Right lobe of liver (tissue), 6 donors: ENCODE data around the gene GRID1. TPM values are rescaled to one million over a fixed set of nuclear protein-coding genes. Genes with fewer than 3 reads are reported as not detected.

ENCODE experiments used
- ATAC-seq, 4 donors: fragments of 200-7000 bp; cut with Tn5 transposase; one replicate each; pipeline ENCODE4 v1.9.1; 2020; ENCODE audit warnings: mild to moderate bottlenecking in 4 of 4, moderate library complexity in 4 of 4
- DNase-seq, 3 donors: peaks; one replicate each; pipeline ENCODE4 v3.0.0-alpha.2; 2020
- H3K27ac ChIP-seq, 3 donors: fragments of 200-600 bp; one replicate each; pipeline ENCODE4 v1.8.0; 2022
- H3K27me3 ChIP-seq, 2 donors: fragments of 200-600 bp; one replicate each; pipeline ENCODE4 v1.8.0; 2022
- H3K36me3 ChIP-seq, 4 donors: fragments of 200-600 bp; sonication (generic) in 1 of 4; one replicate each; pipeline versions ENCODE4 v1.5.1 to v1.8.0; 2017 to 2022; ENCODE audit warnings: control low read depth in 1 of 4
- H3K4me1 ChIP-seq, 4 donors: fragments of 200-600 bp; sonication (generic) in 1 of 4; one replicate each; pipeline versions ENCODE4 v1.5.1 to v1.8.0; 2017 to 2022; ENCODE audit warnings: control low read depth in 1 of 4
- H3K4me3 ChIP-seq, 3 donors: fragments of 200-600 bp; one replicate each; pipeline ENCODE4 v1.8.0; 2022
- H3K9me3 ChIP-seq, 4 donors: fragments of 200-600 bp; sonication (generic) in 1 of 4; one replicate each; pipeline versions ENCODE4 v1.5.1 to v1.8.0; 2017 to 2022; ENCODE audit warnings: control low read depth in 1 of 4
- CTCF ChIP-seq, 4 donors: fragments of 200-600 bp in 3 of 4; fragments of 450-650 bp in 1 of 4; IDR thresholded peaks; one replicate each; pipeline versions ENCODE4 v1.5.1 to v1.8.0; 2016 to 2022; ENCODE audit warnings: antibody characterized with exemption in 4 of 4, mild to moderate bottlenecking in 2 of 4
- POLR2A ChIP-seq: fragments of 450-650 bp; IDR thresholded peaks from one replicate; pipeline ENCODE4 v1.6.1; 2017; ENCODE audit warnings: antibody characterized with exemption, mild to moderate bottlenecking
- WGBS: methylation state at CpG from one replicate; pipeline ENCODE4 v1.1.6; 2018; ENCODE audit warnings: low coverage, low lambda C conversion rate; ENCODE audit not compliant: insufficient coverage; ENCODE audit errors: missing lambda C conversion rate; 5-methylcytosine and 5-hydroxymethylcytosine counted together
- intact Hi-C, 2 donors: fragments of 100-400 bp; cut with DNase I; formaldehyde crosslinking; loops; one replicate each; pipeline versions ENCODE4 v1.11.2 to v1.14.1; 2022
- total RNA-seq, 6 experiments: library from RNA; depleted of rRNA in 2 of 6; stranded (reverse); fragments of >200 nt in 2 of 6; fragmentation: NEBNext Ultra II Directional in 3 of 6; extraction: Animal tissue kit (Norgen Biotek cat#: 25700) in 3 of 6; gene quantifications; one replicate each; pipeline versions ENCODE4 v1.1.0 to v1.2.4, GENCODE V29; 2016 to 2023
- donor health status: DM: no; HTN: yes; CAD: no.
- donor health status: DM: no; HTN: no; CAD: no.
- donor health status: DM: no; HTN: no; CAD: no.
- donor health status: DM: no; HTN: yes; CAD: no.
- donor health status: DM: no; HTN: yes; CAD: no.

GRID1 gene
- total RNA-seq, 6 experiments from 2014 or later: 0.05 to 1.9 (median 0.81) TPM

GRCh38 chr10:85792533-85792858, 574.1 kb downstream of the GRID1 start:
- H3K4me1 ChIP-seq: no peaks in the 10 kb centered on the region
- no peak overlapping the region for H3K4me3 ChIP-seq
- DNase-seq (no peak), ATAC-seq (peak in 1 of 4 donors; percentile 17)
- no peak for TF ChIP-seq POLR2A
- no peak for TF ChIP-seq CTCF (IDR thresholded peaks at IDR 0.05)
- no peak overlapping the region for H3K27ac ChIP-seq
- no peaks in the 10 kb centered on the region for H3K36me3 ChIP-seq
- no peaks in the 10 kb centered on the region for H3K9me3 ChIP-seq
- intact Hi-C loops: no loop called here
- H3K27me3 ChIP-seq: no peaks in the 10 kb centered on the region
- 61% methylated on average over 3 of the region's 3 CpGs for WGBS

- H3K4me1 ChIP-seq: no peaks in the 10 kb centered on the region
- DNase-seq (no peak), ATAC-seq (peak in 1 of 4 donors; percentile 23)
- TF ChIP-seq CTCF (IDR thresholded peaks at IDR 0.05) (peak in 3 of 4 donors; percentile 16 to 32 (median 27)), POLR2A (no peak)
- H3K27me3 ChIP-seq: no peaks in the 10 kb centered on the region
- WGBS: 63% methylated on average over 3 of the region's 5 CpGs
- H3K4me3 ChIP-seq: no peak overlapping the region
- no peak overlapping the region for H3K27ac ChIP-seq
- H3K9me3 ChIP-seq: no peaks in the 10 kb centered on the region
- intact Hi-C loops: no loop called here
- no peaks in the 10 kb centered on the region for H3K36me3 ChIP-seq
Observed at GRCh38 chr10:85791818-85792532, 574.6 kb downstream of the GRID1 start.

- TF ChIP-seq CTCF (IDR thresholded peaks at IDR 0.05) (no peak), POLR2A (no peak)
- ATAC-seq (peak in 1 of 4 donors; percentile 76), DNase-seq (no peak)
- WGBS: 49% methylated on average over 5 of the region's 7 CpGs
- Histone ChIP-seq H3K9me3 (no peaks in the 10 kb centered on the region), H3K4me3 (no peak overlapping the region), H3K27me3 (no peaks in the 10 kb centered on the region), H3K36me3 (no peaks in the 10 kb centered on the region), H3K4me1 (no peaks in the 10 kb centered on the region), H3K27ac (no peak overlapping the region)
- intact Hi-C loops: loop anchor here in 1 of 2 donors (10.0 kb wide), 1 partner anchor 585 kb away; no protein-coding TSS in a partner anchor
Observed at GRCh38 chr10:85789982-85790789, 576.4 kb downstream of the GRID1 start.

GRCh38 chr10:85789125-85789524, 577.5 kb downstream of the GRID1 start:
- Histone ChIP-seq H3K4me3 (no peak overlapping the region), H3K9me3 (no peaks in the 10 kb centered on the region), H3K36me3 (no peaks in the 10 kb centered on the region), H3K27me3 (no peaks in the 10 kb centered on the region), H3K27ac (no peak overlapping the region), H3K4me1 (no peaks in the 10 kb centered on the region)
- 60% methylated on average over 1 of the region's 3 CpGs for WGBS
- DNase-seq (no peak), ATAC-seq (no peak)
- TF ChIP-seq POLR2A (no peak), CTCF (IDR thresholded peaks at IDR 0.05) (no peak)
- intact Hi-C loops: loop anchor here in 1 of 2 donors (10.0 kb wide), 1 partner anchor 586 kb away; no protein-coding TSS in a partner anchor
